Measurements from ENCODE around the gene HDAC1.

Gene HDAC1

DNA sequence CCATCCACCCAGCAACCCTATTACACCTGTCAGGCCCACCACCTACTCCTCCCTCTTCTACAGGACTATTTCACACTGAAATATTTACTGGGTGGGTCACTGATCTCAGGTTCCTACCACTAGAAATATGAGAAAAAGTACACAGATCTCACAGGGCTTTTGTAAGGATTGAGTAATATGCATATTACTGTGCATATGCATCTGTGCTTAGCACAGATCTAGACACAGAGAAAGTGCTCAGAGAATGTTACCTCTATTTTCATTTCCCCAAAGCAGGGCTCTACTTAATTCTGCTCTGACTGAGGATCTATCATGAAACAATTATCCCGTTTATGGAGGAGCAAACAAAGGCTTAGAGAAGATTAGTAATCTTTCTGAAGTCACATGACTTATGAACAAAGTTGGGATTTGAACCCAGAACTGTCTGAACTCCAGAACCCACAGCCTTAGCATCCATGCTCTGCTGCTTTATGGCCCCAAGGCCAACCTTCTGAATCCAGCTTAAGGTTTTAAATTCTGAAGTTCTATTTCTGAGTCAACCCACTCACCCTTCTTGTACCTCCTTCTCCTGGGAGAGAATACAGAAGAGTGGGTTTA, 82.2 kb downstream of the HDAC1 start:
- DNase-seq (ENCODE audit: low read depth in 2 of 2): no peak

DNA sequence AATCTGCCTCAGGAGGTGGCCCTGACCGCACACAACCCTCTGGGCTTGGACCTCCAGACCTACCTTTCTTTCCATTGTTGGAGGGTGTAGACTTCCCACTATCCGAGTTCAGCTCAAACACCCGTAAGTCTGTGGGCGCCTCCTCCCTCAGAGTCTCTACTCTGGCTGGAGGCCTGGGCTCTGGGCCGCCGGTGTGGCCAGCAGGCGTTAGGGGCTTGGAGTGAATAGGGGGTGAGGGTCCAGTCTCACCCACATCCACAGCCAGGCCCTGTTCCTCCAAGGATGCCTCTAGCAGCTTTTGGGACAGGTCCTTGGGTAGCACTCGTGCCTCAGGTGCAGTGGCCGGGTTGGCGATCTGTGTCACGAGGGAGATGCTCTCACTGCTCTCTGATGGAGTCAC, 84.3 kb downstream of the HDAC1 start:
- no peak for DNase-seq (ENCODE audit: low read depth in 2 of 2)

GRCh38 chr1:32377541-32378220, 85.8 kb downstream of the HDAC1 start:
- DNase-seq (ENCODE audit: low read depth in 2 of 2): no peak

- DNase-seq (ENCODE audit: low read depth in 2 of 2): no peak
These were observed 88.2 kb downstream of the HDAC1 start for GRCh38 chr1:32380057-32380456.
